Retinal pigment epithelial cell (primary cell): ENCODE results near the gene ZNF148.

Experiments
- DNase-seq: peaks from one replicate; pipeline ENCODE4 v3.0.0-alpha.2; 2010; ENCODE audit warnings: low read depth
- H3K4me3 ChIP-seq: 2 replicates; pipeline ENCODE4 v1.5.1; 2011; ENCODE audit warnings: mild to moderate bottlenecking, low read length, control low read depth, moderate library complexity
- TF ChIP-seq, protein P1 (sequence below): conservative IDR thresholded peaks from 2 replicates; pipeline ENCODE4 v1.5.1; 2011; ENCODE audit warnings: low read depth, low read length, control low read depth, inconsistent platforms

ZNF148 gene

GRCh38 chr3:125185805-125186204, 189.3 kb downstream of the ZNF148 start:
- no peak overlapping the region for H3K4me3 ChIP-seq
- no peak for DNase-seq
- TF ChIP-seq, protein P1, sequence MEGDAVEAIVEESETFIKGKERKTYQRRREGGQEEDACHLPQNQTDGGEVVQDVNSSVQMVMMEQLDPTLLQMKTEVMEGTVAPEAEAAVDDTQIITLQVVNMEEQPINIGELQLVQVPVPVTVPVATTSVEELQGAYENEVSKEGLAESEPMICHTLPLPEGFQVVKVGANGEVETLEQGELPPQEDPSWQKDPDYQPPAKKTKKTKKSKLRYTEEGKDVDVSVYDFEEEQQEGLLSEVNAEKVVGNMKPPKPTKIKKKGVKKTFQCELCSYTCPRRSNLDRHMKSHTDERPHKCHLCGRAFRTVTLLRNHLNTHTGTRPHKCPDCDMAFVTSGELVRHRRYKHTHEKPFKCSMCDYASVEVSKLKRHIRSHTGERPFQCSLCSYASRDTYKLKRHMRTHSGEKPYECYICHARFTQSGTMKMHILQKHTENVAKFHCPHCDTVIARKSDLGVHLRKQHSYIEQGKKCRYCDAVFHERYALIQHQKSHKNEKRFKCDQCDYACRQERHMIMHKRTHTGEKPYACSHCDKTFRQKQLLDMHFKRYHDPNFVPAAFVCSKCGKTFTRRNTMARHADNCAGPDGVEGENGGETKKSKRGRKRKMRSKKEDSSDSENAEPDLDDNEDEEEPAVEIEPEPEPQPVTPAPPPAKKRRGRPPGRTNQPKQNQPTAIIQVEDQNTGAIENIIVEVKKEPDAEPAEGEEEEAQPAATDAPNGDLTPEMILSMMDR: no peak

DNA sequence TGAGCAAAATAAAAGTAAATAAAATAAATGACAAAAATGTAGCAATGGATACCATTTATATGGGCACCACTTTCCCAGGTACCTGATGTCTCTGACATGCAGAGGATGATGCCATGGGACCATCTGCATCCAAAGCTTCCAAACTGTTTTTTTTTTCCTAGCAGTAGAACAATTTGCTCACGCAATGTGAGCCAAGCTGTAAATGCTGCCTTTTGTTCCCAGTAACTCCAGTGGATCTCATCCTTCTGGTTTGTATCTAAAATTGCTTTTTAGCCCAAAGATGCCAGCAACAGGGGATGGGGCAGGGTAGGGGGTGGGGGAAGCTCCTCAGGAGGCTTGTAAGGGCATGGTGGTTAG, 195.3 kb downstream of the ZNF148 start:
- TF ChIP-seq, protein P1: no peak
- no peak overlapping the region for H3K4me3 ChIP-seq
- no peak for DNase-seq

- no peak overlapping the region for H3K4me3 ChIP-seq
- TF ChIP-seq, protein P1: no peak
- no peak for DNase-seq
These were observed 195.8 kb downstream of the ZNF148 start for GRCh38 chr3:125179143-125179883.

DNA sequence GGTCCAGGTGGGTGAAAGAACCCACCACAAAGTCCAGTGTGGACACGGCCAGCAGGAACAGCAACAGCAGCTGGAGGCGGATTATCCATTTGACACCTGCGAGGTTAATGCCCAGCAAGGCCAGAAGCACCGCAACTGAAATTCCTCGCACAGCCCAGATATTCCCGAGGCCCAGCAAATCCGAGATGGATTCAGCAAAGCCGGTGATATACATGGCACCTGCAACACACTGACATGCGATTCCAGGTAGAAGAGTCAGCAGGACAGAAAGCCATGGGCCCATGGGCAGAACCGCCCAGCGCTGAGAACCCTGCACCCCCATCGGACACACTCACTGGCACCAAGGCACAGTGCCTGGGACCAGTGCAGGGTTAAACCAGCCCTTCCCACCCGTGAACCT, 197.4 kb downstream of the ZNF148 start:
- TF ChIP-seq, protein P1: no peak
- no peak overlapping the region for H3K4me3 ChIP-seq
- DNase-seq: no peak
